Stimulated activated CD8-positive, alpha-beta memory T cell treated with anti-CD3 and anti-CD28 coated beads, Interleukin-4, amount 100 ng/mL, for 24 hours (primary cell): ENCODE data around the gene CCDC97.

Experiments used
- DNase-seq: peaks from one replicate; pipeline ENCODE4 v3.0.0-alpha.2; 2020; ENCODE audit warnings: low read depth

CCDC97 gene

GRCh38 chr19:41298348-41298964, 11.5 kb upstream of the CCDC97 start:
- DNase-seq = no peak

- DNase-seq = no peak
These were observed 10.8 kb upstream of the CCDC97 start for GRCh38 chr19:41299046-41299754.

DNA sequence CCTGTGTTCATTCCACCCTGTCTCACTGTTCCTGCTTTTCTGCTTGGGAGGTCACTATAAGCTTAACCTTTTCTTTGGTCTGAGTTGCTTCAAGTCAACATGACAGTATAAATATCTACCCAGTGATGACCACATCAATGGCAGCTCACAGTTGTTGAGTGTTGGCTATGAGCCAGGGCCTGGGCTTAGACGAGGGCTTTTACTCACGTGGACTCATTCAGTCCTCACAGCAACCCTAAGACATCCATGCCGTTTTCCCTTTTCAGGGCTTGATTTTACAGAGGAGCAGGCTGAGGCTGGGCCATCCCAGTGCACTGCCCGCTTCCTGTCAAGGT, 10.2 kb upstream of the CCDC97 start:
- DNase-seq = no peak

DNA sequence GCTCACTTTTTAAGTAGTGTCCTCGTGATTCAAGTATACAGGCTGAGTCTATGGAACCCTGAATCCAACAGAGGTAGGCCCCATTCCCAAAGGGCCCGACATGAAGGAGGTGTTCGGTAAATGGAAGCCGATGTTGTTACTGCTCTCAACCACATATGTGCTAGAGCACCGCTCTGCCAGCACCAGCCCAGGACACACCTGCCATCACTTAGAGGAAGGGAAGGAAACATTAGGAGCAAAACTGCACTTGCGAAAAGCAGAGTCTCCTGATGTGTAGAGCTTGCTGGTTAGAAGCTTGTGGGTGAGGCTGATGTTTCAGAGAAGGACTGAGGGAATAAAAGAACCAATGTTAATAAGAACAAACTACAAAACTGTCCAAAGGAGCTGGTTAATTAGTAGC, 9.4 kb upstream of the CCDC97 start:
- DNase-seq = no peak

GRCh38 chr19:41302624-41303351, 7.2 kb upstream of the CCDC97 start:
- DNase-seq = peak; percentile 80

- no peak for DNase-seq
These were observed 6.0 kb upstream of the CCDC97 start for GRCh38 chr19:41303954-41304353.

- no peak for DNase-seq
These were observed 5.1 kb upstream of the CCDC97 start for GRCh38 chr19:41304706-41305483.

DNA sequence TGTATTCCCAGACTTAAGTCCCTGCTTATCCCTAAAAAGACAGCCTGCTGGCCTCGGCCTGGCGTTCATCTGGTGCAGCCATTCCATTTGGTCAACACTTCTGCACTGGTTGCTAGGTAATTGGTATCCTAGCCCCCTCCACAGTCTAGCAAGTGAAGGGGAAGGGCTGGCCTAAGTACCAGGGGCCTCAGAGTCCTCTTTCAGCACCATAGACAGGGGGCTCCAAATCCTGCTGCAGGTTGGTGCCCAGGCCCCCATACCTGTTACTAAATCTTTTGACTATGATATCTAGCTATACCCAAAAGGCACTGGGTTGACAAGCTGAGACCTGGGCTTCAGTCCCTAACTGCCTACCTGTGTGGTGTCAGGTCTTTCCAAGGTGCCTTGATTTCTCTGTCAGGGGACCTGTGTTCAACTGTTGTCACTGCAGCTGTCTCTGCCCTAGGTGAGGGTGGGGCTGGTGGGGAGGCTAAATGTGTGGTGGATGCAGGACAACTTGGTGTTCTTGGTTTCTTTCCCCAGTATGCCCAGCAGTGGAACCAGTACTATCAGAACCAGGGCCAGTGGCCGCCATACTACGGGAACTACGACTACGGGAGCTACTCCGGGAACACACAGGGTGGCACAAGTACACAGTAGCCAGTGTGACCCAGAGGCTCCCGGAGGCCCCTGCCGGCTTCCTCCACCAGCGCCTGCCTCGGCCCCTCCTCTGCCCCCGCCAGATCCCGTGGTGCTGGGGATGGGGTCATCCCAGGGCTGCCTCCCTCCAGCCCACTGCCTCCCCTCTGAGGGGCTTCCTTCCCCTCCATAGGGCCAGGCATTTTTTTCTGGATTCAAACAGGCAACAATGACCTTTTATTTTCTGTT, 3.8 kb upstream of the CCDC97 start:
- no peak for DNase-seq

- DNase-seq = no peak
These were observed 2.7 kb upstream of the CCDC97 start for GRCh38 chr19:41307090-41307875.

GRCh38 chr19:41307954-41308449, 2.0 kb upstream of the CCDC97 start:
- no peak for DNase-seq

DNA sequence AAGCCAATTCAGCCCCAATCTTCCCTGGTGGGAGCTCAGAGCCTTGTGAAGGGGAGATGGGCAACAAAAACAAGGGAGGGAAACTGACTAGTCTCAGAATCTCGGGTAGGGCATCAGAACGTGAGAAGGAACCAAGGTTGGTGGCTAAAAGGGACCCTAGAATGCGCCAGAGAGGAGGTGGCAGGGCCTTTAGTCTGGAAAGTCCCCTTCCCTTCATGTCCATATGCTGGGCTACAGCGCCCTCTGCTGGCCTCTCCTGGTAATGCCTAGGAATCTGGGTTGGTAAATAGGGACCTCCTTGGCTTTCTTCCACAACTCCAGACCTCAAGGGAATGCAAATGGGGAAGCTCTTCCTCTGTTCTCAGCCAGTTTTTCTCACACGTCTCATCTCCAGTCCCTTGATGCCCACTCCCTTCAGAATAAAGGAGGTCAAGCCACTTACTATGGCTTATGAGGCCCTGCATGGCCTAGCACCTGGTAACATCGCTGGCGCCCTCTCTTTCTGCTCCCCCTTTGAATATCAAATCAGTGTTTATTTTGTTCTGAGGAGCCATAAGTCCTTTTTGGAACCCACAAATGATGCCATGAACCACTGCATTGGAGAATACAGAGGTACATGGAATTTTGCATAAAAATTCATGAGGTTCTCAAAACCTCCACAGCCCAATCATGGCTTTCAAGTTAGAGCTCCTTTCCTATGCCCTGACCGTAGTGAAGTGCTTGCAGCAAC, 1.4 kb upstream of the CCDC97 start:
- peak; percentile 90 for DNase-seq

DNA sequence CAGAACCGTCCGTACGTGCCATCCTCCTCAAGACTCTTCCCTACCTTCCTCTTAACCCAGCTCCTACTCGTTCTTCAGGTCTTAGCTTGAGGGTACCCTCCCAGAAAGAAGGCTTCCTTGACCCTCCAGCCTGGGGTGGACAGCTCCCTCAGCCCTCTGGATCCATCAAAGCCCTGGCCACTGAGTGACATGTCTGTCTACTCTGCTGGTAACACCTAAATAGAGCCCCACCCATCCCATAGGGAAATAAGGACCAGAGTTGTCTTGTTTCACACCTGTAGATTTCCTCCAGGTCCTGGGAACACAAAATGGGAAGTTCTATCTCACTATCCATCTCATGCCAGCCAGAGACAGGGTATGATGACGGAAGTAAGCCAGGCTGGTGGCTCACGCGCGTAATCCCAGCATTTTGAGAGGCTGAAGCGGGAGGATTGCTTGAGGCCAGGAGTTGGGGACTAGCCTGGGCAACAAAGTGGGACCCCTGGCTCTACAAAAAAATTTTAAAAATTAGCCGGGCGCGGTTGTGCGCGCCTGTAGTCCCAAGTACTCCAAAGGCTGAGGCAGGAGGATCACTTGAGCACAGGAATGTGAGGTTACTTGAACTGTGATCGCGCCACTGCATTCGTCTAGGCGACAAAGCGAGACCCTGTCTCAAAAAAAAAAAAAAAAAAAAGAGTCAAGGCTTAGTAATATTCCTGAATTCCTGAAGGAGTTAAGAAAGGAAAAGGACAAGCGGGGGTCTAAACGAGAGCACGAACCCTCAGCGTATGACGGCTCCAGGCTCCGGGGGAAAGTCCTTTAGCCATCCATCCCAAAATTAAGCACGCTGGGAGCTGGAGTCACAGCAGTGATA, 566 bp upstream of the CCDC97 start:
- DNase-seq = no peak

GRCh38 chr19:41311072-41311471, 1.1 kb downstream of the CCDC97 start:
- no peak for DNase-seq

DNA sequence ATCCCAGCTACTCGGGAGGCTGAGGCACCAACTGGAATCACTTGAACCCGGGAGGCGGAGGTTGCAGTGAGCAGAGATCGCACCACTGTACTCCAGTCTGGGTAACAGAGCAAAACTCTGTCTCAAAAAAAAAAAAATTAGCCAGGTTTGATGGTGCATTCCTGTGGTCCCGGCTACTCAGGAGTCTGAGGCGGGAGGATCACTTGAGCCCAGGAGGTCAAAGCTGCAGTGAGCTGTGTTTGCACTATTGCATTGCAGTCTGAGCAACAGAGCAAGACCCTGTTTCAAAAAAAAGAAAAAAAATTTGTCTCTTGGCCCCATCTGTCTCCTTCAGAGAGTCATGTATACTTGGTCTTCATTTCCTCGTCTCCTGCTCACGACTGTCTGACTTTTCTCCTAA, 1.6 kb downstream of the CCDC97 start:
- no peak for DNase-seq

DNA sequence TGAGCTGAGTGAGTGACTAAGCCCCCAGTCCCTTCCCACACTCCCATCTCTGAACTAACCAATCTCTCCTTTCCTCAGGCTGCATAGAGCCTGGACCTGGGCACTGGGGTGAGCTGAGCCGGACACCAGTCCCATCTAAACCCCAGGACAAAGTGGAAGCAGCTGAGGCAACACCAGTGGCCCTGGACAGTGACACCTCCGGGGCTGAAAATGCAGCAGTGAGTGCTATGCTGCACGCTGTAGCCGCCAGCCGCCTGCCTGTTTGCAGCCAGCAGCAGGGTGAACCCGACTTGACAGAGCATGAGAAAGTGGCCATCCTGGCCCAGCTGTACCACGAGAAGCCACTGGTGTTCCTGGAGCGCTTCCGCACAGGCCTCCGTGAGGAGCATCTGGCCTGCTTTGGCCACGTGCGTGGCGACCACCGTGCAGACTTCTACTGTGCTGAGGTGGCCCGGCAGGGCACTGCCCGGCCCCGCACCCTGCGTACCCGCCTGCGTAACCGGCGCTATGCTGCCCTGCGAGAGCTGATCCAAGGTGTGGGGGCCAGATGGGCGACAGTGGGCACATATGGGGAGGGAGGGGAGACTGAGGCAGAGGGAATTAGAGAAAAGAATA, 6.4 kb downstream of the CCDC97 start:
- no peak for DNase-seq

DNA sequence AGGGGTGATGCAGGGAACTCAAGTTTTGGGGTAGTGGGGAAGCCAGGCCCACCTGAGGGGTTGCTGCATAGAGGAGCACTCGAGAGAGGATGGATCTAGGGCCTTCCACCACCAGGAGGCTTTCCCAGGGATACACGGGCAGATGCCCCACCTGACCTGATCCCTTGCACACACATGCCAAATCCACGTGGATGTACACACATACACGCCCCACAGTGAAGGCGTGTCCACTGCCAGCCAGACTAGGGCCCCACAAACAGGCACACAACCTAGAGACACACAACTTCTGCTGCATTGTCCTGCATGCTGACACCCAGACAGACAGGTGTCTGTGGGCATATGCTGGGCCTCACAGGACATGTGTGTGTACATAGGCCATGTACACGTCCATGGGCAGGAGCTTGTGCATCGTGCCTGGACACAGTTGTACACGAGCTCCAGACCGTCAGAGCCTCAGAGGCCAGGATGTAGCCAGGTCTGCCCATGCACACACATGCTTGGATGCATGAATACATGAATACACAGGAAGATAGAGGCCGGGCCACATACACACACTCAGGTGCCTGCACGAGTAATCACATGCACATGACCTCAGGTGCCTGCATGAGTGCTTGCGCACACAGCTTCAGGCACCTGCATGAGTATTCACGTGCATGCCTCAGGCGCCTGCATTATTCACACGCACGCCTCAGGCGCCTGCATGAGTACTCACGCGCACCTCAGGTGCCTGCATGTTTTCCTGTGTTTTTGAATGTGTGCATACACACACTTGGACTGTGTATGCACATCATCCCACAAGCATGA, 8.9 kb downstream of the CCDC97 start:
- DNase-seq = no peak

- DNase-seq = no peak
These were observed 9.7 kb downstream of the CCDC97 start for GRCh38 chr19:41319500-41320184.
